Glutamatergic neuron (in vitro differentiated cells): ENCODE measurements around the gene ADAMTS4. TPM values are rescaled to one million over a fixed set of nuclear protein-coding genes. Genes with fewer than 3 reads are reported as not detected.

ENCODE experiments used
- DNase-seq: peaks from one replicate; pipeline ENCODE4 v3.0.0; 2022
- H3K27ac Mint-ChIP-seq: one replicate; pipeline ENCODE4 v1.8.0; 2020; ENCODE audit warnings: mild to moderate bottlenecking, mixed read lengths, inconsistent platforms; ENCODE audit not compliant: unreplicated experiment
- H3K27me3 Mint-ChIP-seq: one replicate; pipeline ENCODE4 v1.8.0; 2020; ENCODE audit warnings: mild to moderate bottlenecking, moderate library complexity, mixed read lengths, inconsistent platforms; ENCODE audit not compliant: unreplicated experiment
- H3K36me3 Mint-ChIP-seq: one replicate; pipeline ENCODE4 v1.8.0; 2020; ENCODE audit warnings: mild to moderate bottlenecking, mixed read lengths, inconsistent platforms; ENCODE audit not compliant: unreplicated experiment
- H3K4me1 Mint-ChIP-seq: one replicate; pipeline ENCODE4 v1.8.0; 2020; ENCODE audit warnings: mild to moderate bottlenecking, low read depth, mixed read lengths, inconsistent platforms; ENCODE audit not compliant: unreplicated experiment
- H3K4me3 Mint-ChIP-seq: one replicate; pipeline ENCODE4 v1.8.0; 2020; ENCODE audit warnings: mild to moderate bottlenecking, mixed read lengths, inconsistent platforms; ENCODE audit not compliant: unreplicated experiment
- H3K9me3 Mint-ChIP-seq: one replicate; pipeline ENCODE4 v1.8.0; 2020; ENCODE audit warnings: mild to moderate bottlenecking, moderate library complexity, mixed read lengths, inconsistent platforms; ENCODE audit not compliant: unreplicated experiment
- CTCF ChIP-seq: fragments of 200-600 bp; sonication (generic); IDR thresholded peaks from one replicate; pipeline ENCODE4 v1.5.0; 2021; ENCODE audit not compliant: partially characterized antibody, unreplicated experiment
- total RNA-seq: library from RNA; stranded (reverse); fragmentation: NEBNext Ultra II Directional; extraction: Animal tissue kit (Norgen Biotek cat#: 25700); gene quantifications from one replicate; pipeline ENCODE4 v1.2.1, GENCODE V29; 2021; ENCODE audit not compliant: unreplicated experiment

Gene ADAMTS4
- total RNA-seq, 1 donor from 2014 or later, result 12.3 TPM

DNA sequence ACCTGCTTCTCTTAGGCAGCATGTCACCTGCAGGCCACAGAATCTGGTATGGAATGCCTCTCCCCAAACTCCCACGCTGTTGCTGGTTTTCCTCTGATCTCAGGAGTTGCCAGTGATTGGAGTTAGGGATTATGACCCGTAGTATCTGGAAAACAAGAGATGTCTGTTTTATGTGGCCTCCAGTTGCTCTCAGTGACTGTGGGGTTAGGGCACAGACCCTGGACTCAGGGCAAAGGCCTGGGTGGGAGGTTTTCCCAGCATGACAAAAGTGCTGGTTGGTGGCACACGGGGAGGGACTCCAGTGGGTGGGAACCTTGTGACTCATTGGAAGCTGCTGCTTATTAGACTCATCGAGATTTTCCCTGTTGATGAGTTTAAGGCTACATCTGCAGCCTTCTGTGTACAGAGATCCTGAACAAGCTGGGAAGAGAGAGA lies 39.2 kb upstream of the ADAMTS4 start, which contains the start of gene NR1I3:
Gene NR1I3 (minus strand): TSS at position 165 of the 435 bp plus-strand sequence. CDS start 1,638 bp downstream, outside the sequence.
- Mint-ChIP-seq H3K9me3 (no peaks in the 10 kb centered on the region), H3K4me1 (no peaks in the 10 kb centered on the region), H3K36me3 (no peaks in the 10 kb centered on the region)

GRCh38 chr1:161235957-161236775 lies 37.3 kb upstream of the ADAMTS4 start:
- no peak for DNase-seq
- Mint-ChIP-seq H3K27me3 (peaks cover 11% of the 10 kb centered on the region), H3K4me1 (no peaks in the 10 kb centered on the region), H3K36me3 (no peaks in the 10 kb centered on the region), H3K9me3 (no peaks in the 10 kb centered on the region), H3K27ac (no peak overlapping the region), H3K4me3 (no peak overlapping the region)
- TF ChIP-seq CTCF, result no peak

More for the DNA sequence above, 39.2 kb upstream of the ADAMTS4 start, which contains the start of gene NR1I3:
- Mint-ChIP-seq H3K27ac (no peak within 1 kb of the TSS), H3K4me3 (no peak within 1 kb of the TSS), H3K27me3 (peaks cover 11% of the 10 kb centered on the region)
- TF ChIP-seq CTCF, result no peak
- no peak for DNase-seq

DNA sequence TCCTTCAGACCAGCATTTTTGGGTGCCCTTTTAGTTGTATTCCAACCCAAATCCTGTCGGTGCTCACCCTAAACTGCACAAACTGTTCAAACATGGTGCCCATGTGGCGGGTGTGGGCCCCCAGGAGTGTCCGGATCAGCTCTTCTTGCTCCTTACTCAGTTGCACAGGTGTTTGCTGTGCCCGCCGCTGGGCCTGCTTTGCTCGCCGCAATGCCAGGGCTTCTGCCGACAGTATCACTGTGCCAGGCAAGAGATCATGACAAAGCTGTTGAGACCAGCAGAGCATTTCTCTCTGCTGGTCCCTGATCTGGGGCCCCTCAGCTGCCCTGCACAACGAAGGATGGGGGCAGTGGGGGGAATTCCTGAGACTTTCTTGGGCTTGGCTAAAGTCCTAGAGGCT lies 34.2 kb upstream of the ADAMTS4 start:
- no peak for DNase-seq
- Mint-ChIP-seq H3K36me3 (no peaks in the 10 kb centered on the region), H3K4me3 (no peak overlapping the region), H3K9me3 (no peaks in the 10 kb centered on the region), H3K4me1 (no peaks in the 10 kb centered on the region), H3K27ac (no peak overlapping the region), H3K27me3 (peaks cover 5% of the 10 kb centered on the region)
- no peak for TF ChIP-seq CTCF

DNA sequence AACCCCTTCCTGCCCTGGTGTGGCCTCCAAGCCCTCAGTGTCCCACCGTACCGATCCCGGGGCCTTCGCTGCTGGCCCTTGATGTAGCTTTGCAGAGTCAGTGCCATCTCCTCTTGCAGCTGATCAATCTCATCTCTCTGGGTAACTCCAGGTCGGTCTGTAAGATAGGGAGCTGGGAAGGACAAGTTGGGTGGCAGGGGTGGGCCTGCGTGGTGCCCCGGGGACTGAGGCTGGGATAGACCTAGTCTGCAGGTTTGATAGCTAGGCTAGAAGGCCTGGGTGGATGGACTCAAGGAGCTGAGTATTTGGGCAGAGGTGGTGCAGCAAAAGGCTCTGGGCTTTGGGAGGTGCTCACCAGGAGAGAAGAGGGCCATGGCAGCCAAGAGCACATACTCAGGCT lies 31.9 kb upstream of the ADAMTS4 start:
- Mint-ChIP-seq H3K9me3 (no peaks in the 10 kb centered on the region), H3K27me3 (peaks cover 5% of the 10 kb centered on the region), H3K4me3 (no peak overlapping the region), H3K27ac (no peak overlapping the region), H3K4me1 (peaks cover 7% of the 10 kb centered on the region), H3K36me3 (no peaks in the 10 kb centered on the region)
- TF ChIP-seq CTCF, result no peak
- DNase-seq, result no peak

- H3K4me1 Mint-ChIP-seq, result peaks cover 7% of the 10 kb centered on the region
- no peak for DNase-seq
- TF ChIP-seq CTCF, result no peak
- no peak overlapping the region for H3K27ac Mint-ChIP-seq
- H3K4me3 Mint-ChIP-seq, result no peak overlapping the region
- peaks cover 2% of the 10 kb centered on the region for H3K27me3 Mint-ChIP-seq
- H3K36me3 Mint-ChIP-seq, result no peaks in the 10 kb centered on the region
- H3K9me3 Mint-ChIP-seq, result no peaks in the 10 kb centered on the region
Observed at GRCh38 chr1:161229896-161230295, 31.0 kb upstream of the ADAMTS4 start.
